Measurements from ENCODE around the gene RECK.
"Not testable (repeated sequence)": the region's sequence is repeated elsewhere in the genome, so short reads cannot be mapped to it uniquely, and the experiment has no call there.

RECK gene

DNA sequence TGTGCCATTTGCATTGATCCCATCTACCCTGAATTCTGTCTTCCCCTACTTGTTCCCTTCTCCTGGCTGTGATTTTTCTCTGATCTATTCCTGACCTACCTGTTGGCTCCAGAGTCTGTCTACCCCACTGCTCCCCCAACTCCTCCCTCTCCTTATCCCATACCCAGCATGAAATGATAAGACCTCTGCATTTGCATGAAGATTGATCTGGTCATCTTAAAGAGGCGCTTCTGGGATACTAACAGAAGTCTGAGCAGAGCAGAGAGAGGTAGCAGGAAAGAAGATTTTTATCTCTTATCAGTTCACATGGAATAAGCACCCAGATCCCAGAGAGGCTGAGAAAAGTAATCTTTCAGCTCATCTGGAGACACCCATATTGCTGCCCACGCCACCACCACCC, 81.5 kb downstream of the RECK start:
- DNase-seq (ENCODE audit: low spot score), result no peak

DNA sequence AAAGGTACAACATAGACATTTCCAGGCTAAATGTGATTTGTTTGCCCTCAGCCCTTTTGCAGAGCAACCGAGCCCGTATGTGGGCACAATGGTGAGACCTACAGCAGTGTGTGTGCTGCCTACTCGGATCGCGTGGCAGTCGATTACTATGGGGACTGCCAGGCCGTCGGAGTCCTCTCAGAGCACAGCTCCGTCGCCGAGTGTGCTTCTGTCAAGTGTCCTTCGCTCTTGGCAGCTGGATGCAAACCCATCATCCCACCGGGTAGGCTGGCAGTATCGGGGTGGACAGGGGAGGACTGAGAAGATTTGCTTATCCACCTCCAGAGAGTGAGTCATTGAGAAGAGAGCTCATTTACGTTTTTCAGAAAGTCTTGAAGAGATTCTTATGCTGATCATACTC, 82.0 kb downstream of the RECK start:
- no peak for DNase-seq (ENCODE audit: low spot score)

DNA sequence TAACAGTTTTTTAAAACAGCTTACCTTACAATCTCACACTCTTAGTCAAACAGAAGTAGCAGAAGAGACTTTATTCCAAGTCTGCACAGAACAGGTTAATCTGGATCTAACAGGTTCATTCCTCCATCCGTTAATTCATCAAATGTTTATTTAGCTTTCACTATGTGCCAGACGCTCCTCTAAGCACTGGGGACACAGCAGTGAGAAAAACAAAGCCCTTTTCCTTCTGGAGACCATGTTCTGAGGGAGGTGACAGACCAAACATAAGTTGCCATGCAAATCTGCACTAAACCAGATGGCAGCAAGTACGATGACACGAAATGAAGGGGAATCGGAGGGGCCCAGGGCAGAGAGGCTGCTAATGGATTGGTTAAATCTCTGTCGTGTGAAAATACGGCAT, 82.8 kb downstream of the RECK start:
- no peak for DNase-seq (ENCODE audit: low spot score)

DNA sequence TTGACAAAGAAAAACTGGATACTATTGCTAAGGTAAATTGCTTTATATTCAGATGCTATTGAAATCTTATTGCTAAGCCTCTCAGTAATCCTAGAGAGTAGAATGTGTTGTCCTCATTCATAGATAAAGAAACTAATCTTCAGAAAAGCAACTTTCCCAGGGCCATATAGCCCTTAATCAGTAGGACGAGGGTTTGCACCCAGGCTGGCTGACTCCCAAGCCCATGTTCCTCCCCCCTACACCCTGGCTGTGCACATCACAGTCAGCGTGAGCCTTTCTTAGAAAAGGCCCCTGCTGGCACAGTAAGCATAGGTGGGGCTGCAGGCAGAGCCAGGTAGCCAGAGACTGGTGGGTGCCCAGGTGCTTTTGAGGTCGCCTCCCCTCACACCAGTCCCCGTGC, 84.0 kb downstream of the RECK start:
- no peak for DNase-seq (ENCODE audit: low spot score)

DNA sequence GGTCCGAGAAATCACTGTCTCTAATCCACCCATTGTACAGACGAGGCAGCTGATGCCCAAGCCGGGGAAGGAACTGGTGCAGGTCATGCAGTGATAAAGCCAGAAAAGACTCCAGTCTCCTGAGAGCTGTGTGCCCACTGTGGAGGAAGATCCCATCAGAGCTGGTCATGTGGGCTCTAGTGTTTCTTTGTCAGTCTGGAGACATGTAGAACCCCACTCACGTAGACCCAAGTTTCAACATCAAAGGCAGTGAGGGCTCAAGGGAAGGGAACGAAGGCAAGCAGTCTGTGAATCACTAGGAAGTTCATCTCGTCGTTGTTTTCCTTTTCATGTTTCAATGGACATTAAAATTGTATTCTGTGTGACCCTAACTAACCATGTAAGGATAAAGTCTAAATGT, 85.3 kb downstream of the RECK start:
- no peak for DNase-seq (ENCODE audit: low spot score)

DNA sequence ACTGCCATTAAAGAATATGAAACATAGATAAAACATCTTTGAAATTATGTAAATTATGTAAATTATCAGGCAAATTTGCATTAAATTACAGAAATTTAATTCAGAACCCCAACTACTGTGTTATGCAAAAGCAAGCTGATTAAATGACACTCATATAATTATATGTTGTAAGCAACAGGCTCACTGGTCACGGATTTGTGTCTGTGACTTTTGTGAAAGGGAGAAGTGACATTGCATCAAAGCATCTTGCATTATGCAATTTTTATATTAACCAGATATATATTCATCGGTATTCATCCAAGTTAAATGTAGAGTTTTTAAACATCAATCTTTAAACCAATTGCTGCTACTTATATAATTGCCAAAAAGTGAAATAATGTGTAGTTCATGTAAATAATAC, 86.8 kb downstream of the RECK start:
- no peak for DNase-seq (ENCODE audit: low spot score)

DNA sequence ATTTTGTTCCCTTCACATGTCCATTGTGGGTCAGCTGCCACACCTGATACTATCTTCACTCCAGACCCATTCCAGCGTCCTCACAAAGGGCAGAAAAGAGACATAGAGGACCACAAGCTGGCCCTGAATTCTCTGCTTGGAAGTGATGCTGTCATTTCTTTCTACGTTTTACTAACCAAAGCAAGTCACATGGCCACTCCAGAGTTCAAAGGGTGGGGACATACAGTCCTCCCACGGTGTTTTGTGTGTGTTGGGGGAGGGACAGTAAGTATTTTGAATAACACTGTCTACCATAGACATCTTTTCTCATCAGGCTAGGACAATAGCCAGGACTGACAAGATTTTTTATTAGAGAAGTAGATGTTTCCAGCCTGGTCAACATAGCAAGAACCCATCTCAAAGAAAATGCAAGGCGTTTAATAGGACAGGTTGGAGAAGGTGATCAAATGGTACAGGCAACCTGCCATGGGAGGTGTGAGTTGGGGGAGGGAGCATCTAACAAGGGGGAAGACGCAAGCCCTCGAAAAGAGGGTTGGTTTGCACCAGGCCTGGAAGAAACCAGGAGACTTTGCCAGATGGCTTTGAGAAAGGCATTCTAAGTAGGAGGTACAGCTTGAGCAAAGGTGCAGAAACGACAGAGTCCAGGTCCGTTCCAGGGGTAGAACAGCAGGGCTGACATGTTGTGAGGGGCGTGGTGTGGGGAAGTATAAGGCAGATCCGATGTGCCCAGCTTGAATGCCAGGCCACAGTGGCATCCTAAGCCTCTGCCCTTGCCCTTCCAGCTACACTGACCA, 88.5 kb downstream of the RECK start:
- no peak for DNase-seq (ENCODE audit: low spot score)

DNA sequence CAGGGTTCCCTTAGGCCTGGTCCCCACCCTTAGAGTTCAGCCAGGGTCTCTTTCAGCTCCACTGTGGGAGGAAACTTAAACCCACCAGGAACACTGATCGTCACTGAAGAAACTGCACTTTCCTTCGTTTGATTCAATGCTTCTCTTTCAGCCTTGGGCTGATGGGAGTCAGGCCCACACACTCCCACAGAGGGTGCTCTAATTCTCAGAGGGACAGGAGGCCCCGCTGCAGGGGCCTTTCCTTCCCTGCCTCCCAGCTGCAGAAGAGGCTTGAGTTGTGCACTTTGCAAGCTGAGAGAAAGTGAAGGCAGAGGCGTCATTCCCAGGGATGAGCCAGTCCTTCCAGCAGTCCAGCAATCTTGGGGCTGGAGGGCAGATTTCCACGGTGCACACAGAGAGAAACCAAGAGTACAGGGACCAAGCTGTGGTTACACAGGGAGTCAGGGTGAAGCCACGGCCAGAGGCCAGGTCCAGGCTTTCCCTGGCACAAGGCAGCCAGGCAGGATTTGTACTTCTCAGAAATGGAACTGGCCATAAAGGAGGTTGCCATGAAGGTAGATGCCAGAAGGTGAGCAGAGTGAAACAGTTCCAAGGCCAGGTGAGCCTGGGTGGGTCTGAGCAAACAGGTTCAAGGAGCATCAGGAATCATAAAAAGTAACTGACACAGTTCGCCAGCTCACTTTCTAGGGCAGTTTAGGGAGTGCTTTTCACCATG, 89.5 kb downstream of the RECK start:
- DNase-seq (ENCODE audit: low spot score), result no peak

DNA sequence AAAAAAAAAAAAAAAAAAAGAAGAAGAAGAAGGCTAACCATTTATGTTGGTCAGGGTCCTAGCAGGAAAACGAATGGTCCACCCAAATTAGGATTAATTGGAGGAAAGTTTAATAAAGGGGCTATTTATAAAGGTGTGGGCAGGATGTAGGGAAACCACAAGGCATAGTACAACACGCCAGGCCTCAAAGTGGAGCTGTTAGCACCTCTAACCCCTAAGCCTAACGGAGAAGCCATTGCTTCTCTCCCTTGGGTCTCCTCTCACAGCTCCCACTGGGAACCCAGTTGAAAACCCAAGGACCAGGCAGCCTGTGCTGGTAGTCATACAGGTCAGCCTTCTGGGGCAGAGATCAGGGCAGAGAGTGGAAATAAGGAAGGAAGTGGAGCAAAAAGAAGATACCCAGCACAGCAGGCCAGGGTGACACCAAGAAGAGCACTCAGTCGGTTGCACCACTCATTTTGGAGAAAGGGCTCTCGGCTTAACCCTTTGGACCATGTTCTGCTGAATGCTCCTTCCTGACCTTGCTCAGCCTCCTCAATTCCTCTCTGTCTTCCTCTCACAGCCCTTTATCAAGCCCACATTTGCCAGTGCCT, 91.0 kb downstream of the RECK start:
- no peak for DNase-seq (ENCODE audit: low spot score)

DNA sequence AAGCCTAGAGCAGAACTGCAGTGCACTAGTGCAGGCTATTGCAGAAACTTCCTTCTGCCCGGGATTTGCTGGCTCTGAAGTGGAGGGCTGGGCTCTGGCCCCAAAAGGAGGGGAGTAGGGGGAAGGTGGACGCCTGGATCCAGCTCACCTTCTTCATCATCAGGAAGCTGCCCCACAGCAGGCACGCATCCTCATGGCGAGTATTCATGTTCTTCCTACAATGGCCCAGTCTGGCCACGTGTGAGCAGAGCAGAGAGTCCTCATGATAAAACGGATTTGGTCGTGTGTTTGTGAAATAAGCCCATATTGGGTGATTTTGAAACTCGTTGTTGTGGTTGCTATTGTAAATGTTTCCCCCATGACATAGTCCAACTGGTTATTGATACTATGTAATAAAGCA, 91.6 kb downstream of the RECK start:
- no peak for DNase-seq (ENCODE audit: low spot score)

DNA sequence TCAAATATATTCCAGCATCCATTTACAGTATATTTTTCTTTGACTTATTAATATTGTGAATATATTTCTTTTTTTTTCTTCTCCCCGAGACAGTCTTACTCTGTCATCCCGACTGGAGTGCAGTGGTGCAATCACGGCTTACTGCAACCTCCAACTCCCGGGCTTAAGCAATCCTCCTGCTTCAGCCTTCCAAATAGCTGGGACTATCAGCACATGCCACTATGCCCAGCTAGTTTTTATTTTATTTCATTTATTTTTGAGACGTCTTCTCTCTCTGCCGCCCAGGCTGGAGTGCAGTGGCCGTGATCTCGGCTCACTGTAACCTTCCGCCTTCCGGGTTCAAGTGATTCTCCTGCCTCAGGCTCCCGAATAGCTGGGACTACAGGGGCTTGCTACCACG, 92.4 kb downstream of the RECK start:
- DNase-seq (ENCODE audit: low spot score), result no peak

DNA sequence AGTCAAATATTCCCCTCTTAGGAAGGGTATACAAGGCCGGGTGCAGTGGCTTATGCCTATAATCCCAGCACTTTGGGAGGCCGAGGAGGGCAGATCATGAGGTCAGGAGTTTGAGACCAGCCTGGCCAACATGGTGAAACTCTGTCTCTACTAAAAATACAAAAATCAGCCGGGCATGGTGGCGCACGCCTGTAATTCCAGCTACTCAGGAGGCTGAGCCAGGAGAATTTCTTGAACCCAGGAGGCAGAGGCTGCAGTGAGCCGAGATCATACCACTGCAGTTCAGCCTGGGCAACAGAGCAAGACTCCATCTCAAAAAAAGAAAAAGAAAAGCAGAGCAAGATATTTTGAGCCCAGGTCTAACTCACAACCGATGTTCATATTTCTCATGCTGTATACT, 95.0 kb downstream of the RECK start:
- not testable (repeated sequence) for DNase-seq (ENCODE audit: low spot score)

DNA sequence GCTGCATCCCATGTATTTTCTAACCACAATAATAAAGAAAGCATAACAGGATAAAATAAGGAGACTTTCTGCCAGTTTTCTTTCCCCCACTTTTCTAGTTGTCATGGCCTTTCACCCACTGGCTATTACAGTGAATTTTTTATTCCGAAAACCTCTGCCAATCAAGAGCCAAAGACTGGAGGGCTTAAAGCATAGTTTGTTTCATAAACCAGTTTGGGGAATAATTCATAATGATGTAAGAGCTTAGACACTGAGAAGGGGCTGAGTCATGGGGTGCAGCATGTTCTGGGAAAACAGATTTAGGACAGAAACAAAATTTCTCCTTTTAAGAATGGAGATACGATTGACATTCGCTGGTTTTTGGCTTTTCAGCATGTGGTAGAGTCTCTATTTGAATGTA, 95.4 kb downstream of the RECK start:
- DNase-seq (ENCODE audit: low spot score), result no peak

DNA sequence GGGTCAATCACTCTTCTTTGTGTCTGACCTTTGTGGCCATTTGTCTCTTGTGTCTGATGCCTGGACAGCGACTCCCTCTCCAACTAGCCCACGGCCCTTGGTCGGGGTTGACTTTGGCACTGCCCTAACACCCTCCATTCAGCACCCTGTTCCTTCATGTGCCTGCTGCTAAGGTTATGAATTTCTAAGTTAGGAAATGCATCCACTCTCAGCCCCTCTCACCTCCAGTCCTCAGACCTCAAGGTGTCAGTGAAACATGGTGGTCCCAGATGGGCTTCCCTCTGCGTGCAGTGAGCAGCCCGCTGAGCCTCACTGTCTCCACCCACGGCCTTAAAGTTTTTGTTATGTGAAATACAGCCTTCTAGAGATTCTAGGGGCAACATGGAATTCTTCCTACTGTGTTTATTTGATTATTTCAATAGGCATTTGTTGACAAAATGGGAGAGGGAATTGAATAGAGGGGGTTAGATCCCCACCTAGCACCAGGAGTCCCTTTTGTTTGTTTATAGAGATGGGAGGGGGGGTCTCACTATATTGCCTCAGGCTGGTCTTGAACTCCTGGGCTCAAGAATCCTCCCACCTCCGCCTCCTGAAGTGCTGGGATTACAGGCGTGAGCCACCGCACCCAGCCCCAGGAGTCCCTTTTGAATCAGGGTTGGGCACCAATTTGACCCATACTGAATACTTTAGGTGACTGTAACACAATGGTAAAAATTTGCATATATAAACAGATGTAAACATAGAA, 98.2 kb downstream of the RECK start:
- DNase-seq (ENCODE audit: low spot score), result no peak

DNA sequence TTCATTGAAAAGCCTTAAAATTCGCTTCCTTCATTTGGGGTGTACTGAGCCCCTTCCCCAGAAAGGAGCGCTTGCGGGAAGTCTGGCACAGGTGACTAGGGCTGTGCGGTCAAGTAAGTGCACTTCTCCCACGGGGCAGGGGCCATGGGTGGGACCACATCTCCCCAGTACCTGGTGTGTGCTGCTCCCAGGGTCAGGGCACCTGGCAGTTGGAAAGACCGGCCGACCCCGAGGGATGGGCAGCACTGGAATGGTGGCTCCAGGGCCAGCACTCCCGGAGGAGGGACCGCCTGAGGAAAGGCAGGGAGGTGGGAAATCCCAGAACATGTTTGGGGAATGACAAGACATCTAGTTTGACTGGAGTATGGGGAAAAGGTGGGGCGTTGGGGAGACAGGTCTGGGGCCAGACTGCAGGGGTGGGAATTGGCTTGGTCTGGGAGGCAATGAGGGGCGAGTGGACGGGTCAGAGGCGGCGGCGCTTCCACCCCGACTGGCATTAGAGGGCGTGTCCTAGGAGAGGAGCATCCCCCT, 99.1 kb downstream of the RECK start:
- no peak for DNase-seq (ENCODE audit: low spot score)

DNA sequence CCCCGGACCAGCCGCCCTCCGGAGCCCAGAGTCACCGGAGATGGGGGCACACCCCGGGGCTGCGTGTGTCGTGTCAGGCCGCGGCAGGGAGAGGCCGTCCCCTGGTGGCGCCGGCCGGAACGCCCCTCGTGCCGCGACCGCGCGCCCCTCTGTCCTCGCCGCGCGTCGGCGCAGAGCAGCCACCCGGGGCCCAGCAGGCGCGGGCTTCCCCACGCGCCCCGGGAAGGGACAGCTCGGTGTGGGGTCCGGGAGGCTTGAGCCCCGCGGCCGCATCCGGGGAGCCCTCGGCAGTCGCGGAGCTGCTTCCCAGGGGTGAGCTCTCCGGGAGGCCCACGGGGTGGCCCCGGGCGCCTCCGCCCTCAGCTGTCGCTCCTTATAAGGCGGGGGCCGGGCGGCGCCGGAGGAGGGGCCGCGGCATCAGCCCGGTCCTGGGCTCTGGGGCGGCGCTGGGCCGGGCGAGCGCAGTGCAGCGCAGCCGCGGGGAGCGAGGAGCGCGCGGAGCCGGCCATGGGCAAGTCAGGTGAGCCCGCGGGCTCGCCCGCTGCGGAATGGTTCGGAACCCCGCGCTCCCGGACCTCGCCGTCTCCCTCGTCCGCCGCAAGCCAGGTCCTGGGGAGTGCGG, 99.7 kb downstream of the RECK start, which contains the start of gene GLIPR2:
GLIPR2 (plus strand) TSS at position 462 of the 622 bp plus-strand sequence; CDS start at position 508, 46 bp downstream.
- peak; percentile 71 for DNase-seq (ENCODE audit: low spot score)

DNA sequence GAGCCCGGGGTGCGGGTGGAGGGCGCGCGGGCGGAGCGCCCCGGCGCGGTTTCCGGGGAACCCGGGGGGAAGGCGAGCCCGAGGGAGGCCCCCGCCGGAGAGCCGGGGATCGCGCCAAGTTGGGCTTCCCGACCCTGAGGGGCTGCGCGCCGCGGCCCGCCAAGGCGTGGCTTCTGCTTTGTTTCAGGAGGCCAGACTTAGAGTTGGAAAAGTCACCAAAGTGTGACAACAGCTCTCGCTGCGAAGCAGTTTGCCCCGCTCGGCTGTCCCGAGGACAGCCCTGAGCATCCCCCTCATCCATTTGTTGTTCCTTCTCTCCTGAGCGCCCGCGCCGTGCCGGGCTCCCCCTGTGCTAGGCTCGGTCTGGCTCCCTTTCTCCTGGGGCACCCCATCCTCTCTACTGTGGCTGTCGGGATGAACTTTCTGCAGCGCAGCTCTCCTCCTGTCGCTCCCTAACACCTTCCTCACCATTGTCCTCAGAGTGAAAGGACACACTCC, 100.2 kb downstream of the RECK start:
- DNase-seq (ENCODE audit: low spot score), result no peak

DNA sequence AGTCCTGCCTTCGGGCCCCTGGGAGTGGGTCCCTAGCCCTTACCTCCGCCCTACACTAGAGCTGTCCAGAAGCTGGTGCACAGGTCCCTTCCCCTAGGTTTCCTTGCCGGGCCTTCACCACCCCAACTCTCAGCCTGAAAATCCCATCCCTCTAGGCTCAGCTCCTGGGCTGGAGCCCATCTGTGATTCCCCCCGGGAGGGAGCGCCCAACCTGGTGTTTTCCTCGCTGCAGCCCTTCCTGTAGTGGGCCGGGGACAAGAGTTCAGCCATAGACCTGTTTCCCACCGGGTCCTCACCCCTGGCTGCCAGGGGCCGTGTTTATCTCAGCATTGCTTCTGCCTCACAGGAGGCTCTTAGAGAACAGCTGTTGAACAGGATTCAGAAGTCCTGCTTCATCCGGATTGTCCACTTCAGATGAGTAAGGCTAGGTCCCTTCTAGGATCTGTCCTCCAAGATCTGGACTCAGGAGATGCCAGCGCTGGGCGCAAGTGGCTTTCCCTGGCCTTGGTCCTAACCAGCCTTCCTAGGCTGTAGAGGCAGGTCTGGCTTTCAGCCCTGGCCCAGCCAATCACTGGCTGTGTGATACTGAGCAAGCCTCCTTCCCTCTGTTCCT, 100.8 kb downstream of the RECK start:
- no peak for DNase-seq (ENCODE audit: low spot score)

DNA sequence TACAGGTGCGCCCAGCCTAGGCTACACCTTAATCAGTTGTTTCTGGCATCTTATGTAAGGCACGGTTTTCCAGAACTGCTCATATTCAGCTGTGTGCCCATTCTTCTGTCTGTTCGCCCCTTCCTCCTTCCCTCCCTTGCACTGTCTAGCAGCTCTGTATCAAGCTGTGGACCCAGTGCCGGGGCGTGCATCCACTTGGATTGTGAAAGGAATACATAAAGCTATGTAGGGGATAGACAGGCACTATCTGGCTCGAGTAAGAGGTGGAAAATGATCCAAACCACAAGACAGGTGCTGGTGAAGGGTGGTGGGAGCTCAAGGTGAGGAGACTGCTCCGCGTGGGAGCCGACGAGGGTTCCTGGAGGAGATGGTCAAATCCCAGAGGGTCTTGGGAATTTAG, 101.8 kb downstream of the RECK start:
- no peak for DNase-seq (ENCODE audit: low spot score)

DNA sequence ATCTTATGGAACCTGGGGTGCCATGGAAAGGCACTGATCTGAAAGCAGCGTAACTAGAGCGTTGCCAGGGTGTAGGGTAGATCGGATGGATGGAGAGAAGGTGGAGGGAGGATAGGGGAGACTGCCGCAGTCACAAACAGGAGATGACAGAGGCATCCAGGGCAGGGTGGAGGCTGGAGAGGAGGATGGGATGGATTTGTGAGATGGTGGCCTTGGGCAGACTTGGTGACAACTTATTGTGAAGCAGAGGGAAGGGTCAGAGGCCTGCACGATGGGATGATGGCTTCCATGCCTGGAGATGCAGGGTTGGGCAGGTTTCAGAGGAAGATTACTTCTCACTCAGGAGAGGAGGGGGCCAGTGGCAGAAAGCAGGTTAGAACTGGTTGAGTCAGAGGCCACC, 102.2 kb downstream of the RECK start:
- DNase-seq (ENCODE audit: low spot score), result no peak

Measured in CD4-positive, alpha-beta T cell treated with Interleukin-6 at 100 ng/mL for 8 hours (primary cell).